Naive thymus-derived CD4-positive, alpha-beta T cell (primary cell): ENCODE measurements around the gene AOPEP. TPM values are rescaled to one million over a fixed set of nuclear protein-coding genes. Genes with fewer than 3 reads are reported as not detected.

Source experiments
- ATAC-seq: fragments of 150-1000 bp; cut with Tn5 transposase; 2 replicates; pipeline ENCODE4 v1.10.0; 2021; ENCODE audit warnings: mild to moderate bottlenecking, moderate library complexity
- CTCF ChIA-PET: fragments of 350-600 bp; sonication (Branson Sonifier 250); formaldehyde crosslinking; loops from one replicate; lab custom pipeline; 2021; ENCODE audit warnings: antibody characterized with exemption; lab: Charles Lee
- POLR2A ChIA-PET: fragments of 350-600 bp; sonication (Branson Sonifier 250); formaldehyde crosslinking; loops from one replicate; lab custom pipeline; 2021; ENCODE audit warnings: antibody characterized with exemption, inconsistent platforms; lab: Charles Lee
- DNase-seq, 9 donors: peaks; one replicate each; pipeline versions ENCODE4 v3.0.0 to v3.0.0-alpha.2; 2020 to 2022; ENCODE audit warnings: mixed read lengths in 1 of 9
- H3K27ac ChIP-seq: one replicate; pipeline ENCODE4 v1.7.0; 2013; ENCODE audit warnings: mild to moderate bottlenecking, low read depth, low read length, moderate library complexity
- H3K27me3 ChIP-seq, 2 donors: one replicate each; pipeline ENCODE4 v1.7.0; 2013; ENCODE audit warnings: low read length in 2 of 2, mild to moderate bottlenecking in 2 of 2, moderate library complexity in 2 of 2; ENCODE audit not compliant: control insufficient read depth in 2 of 2, insufficient read depth in 2 of 2
- H3K36me3 ChIP-seq, 3 experiments: 1 replicate in 2 of 3; 2 replicates in 1 of 3; pipeline ENCODE4 v1.7.0; 2013; ENCODE audit warnings: low read length in 3 of 3, mild to moderate bottlenecking in 3 of 3, moderate library complexity in 1 of 3; ENCODE audit not compliant: insufficient read depth in 3 of 3, control insufficient read depth in 2 of 3
- H3K4me1 ChIP-seq, 2 donors: one replicate each; pipeline ENCODE4 v1.7.0; 2013; ENCODE audit warnings: low read length in 2 of 2, mild to moderate bottlenecking in 2 of 2, moderate library complexity in 1 of 2; ENCODE audit not compliant: control insufficient read depth in 2 of 2, insufficient read depth in 2 of 2
- H3K4me3 ChIP-seq: 2 replicates; pipeline ENCODE4 v1.7.0; 2013; ENCODE audit warnings: mild to moderate bottlenecking, low read length
- H3K9me3 ChIP-seq, 3 experiments: 1 replicate in 2 of 3; 2 replicates in 1 of 3; pipeline ENCODE4 v1.7.0; 2013; ENCODE audit warnings: low read length in 3 of 3; ENCODE audit not compliant: control insufficient read depth in 2 of 3
- H3K27ac Mint-ChIP-seq, 9 donors: one replicate each; pipeline ENCODE4 v1.8.0; 2020 to 2022; ENCODE audit warnings: mixed read lengths in 9 of 9, mild to moderate bottlenecking in 8 of 9, moderate library complexity in 5 of 9, inconsistent platforms in 2 of 9
- H3K27me3 Mint-ChIP-seq, 5 donors: one replicate each; pipeline ENCODE4 v1.8.0; 2021 to 2022; ENCODE audit warnings: mixed read lengths in 5 of 5, mild to moderate bottlenecking in 1 of 5
- H3K36me3 Mint-ChIP-seq, 5 donors: one replicate each; pipeline ENCODE4 v1.8.0; 2020 to 2022; ENCODE audit warnings: mixed read lengths in 5 of 5, mild to moderate bottlenecking in 3 of 5, inconsistent platforms in 1 of 5
- H3K4me1 Mint-ChIP-seq, 7 donors: one replicate each; pipeline ENCODE4 v1.8.0; 2020 to 2022; ENCODE audit warnings: mixed read lengths in 7 of 7, mild to moderate bottlenecking in 3 of 7, inconsistent platforms in 1 of 7
- H3K4me3 Mint-ChIP-seq, 10 donors: one replicate each; pipeline ENCODE4 v1.8.0; 2020 to 2022; ENCODE audit warnings: mild to moderate bottlenecking in 10 of 10, mixed read lengths in 10 of 10, moderate library complexity in 6 of 10, inconsistent platforms in 2 of 10
- H3K9me3 Mint-ChIP-seq, 11 donors: one replicate each; pipeline ENCODE4 v1.8.0; 2020 to 2022; ENCODE audit warnings: mixed read lengths in 11 of 11, mild to moderate bottlenecking in 4 of 11, inconsistent platforms in 1 of 11, moderate library complexity in 1 of 11
- intact Hi-C, 2 donors: fragments of 100-400 bp; cut with micrococcal nuclease; formaldehyde crosslinking; loops; one replicate each; pipeline ENCODE4 v1.15.1; 2023
- polyA plus RNA-seq, 2 donors: library from polyadenylated mRNA; unstranded; fragments of 300-500 nt; fragmentation: Illumina TruSeq; gene quantifications; one replicate each; pipeline ENCODE4 v1.2.3, GENCODE V29; 2021
- total RNA-seq, 6 experiments: library from RNA in 5 of 6; stranded (reverse) in 5 of 6; gene quantifications; 1 replicate in 5 of 6; 2 replicates in 1 of 6; pipeline ENCODE4 v1.2.3 and lab custom pipeline; 2021 to 2026

Gene AOPEP
- total and polyA plus RNA-seq, 7 experiments from 2014 or later: 5.7 to 19.0 (median 13.6) TPM

DNA sequence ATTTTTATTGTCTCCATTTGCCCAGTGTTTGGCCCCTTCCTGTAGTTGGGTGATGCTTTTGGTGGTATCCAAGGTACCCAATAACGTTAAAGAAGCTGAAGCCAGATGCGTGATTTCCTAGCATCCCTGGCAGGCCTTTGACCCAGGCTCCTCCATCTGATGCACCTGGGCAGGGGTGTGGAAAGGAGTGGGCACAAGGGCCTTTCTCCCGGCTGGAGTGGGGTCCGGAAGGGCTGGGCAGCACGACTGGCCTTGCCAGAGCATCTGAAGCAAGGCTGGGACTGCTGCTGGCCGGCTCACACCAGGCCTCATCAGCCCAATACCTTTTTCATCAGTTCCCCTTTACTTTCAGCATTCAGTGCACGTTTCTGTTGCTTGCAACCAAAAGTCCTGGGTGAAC is 370.8 kb downstream of the AOPEP start:
- Histone ChIP-seq H3K27me3 (no peaks in the 10 kb centered on the region), H3K4me3 (no peak overlapping the region), H3K9me3 (no peaks in the 10 kb centered on the region), H3K4me1 (peaks cover 0 to 3% of the 10 kb centered on the region in 2 donors), H3K27ac (no peak overlapping the region), H3K36me3 (peaks cover 0 to 7% (median 0%) of the 10 kb centered on the region in 3 experiments)
- CTCF ChIA-PET: no interaction called here
- Mint-ChIP-seq H3K9me3 (no peaks in the 10 kb centered on the region), H3K27ac (no peak overlapping the region), H3K4me1 (peaks cover 7 to 26% (median 15%) of the 10 kb centered on the region in 7 donors), H3K4me3 (no peak overlapping the region), H3K36me3 (peaks cover 0 to 5% (median 0%) of the 10 kb centered on the region in 5 donors), H3K27me3 (no peaks in the 10 kb centered on the region)
- POLR2A ChIA-PET: no interaction called here
- ATAC-seq: no peak
- no peak for DNase-seq
- intact Hi-C loops: no loop called here

GRCh38 chr9:95098391-95098921 is 372.0 kb downstream of the AOPEP start:
- Mint-ChIP-seq H3K9me3 (no peaks in the 10 kb centered on the region), H3K27ac (no peak overlapping the region), H3K27me3 (no peaks in the 10 kb centered on the region), H3K36me3 (peaks cover 0 to 5% (median 0%) of the 10 kb centered on the region in 5 donors), H3K4me1 (peaks cover 0 to 14% (median 6%) of the 10 kb centered on the region in 7 donors), H3K4me3 (no peak overlapping the region)
- Histone ChIP-seq H3K36me3 (peaks cover 0 to 7% (median 0%) of the 10 kb centered on the region in 3 experiments), H3K27me3 (no peaks in the 10 kb centered on the region), H3K27ac (no peak overlapping the region), H3K4me1 (no peaks in the 10 kb centered on the region), H3K9me3 (no peaks in the 10 kb centered on the region), H3K4me3 (no peak overlapping the region)
- no peak for DNase-seq
- CTCF ChIA-PET: no interaction called here
- intact Hi-C loops: no loop called here
- POLR2A ChIA-PET: no interaction called here
- ATAC-seq: no peak

- Histone ChIP-seq H3K36me3 (peaks cover 0 to 7% (median 0%) of the 10 kb centered on the region in 3 experiments), H3K4me1 (no peaks in the 10 kb centered on the region), H3K27ac (no peak overlapping the region), H3K4me3 (no peak overlapping the region), H3K9me3 (no peaks in the 10 kb centered on the region), H3K27me3 (no peaks in the 10 kb centered on the region)
- H3K27me3 Mint-ChIP-seq: no peaks in the 10 kb centered on the region
- H3K27ac Mint-ChIP-seq: no peak overlapping the region
- DNase-seq (no peak), ATAC-seq (no peak)
- peaks cover 0 to 7% (median under 1%) of the 10 kb centered on the region in 7 donors for H3K4me1 Mint-ChIP-seq
- intact Hi-C loops: no loop called here
- CTCF ChIA-PET: no interaction called here
- peaks cover 0 to 5% (median 0%) of the 10 kb centered on the region in 5 donors for H3K36me3 Mint-ChIP-seq
- H3K9me3 Mint-ChIP-seq: no peaks in the 10 kb centered on the region
- no peak overlapping the region for H3K4me3 Mint-ChIP-seq
- POLR2A ChIA-PET: no interaction called here
Measured at GRCh38 chr9:95099321-95100070, 373.0 kb downstream of the AOPEP start.

DNA sequence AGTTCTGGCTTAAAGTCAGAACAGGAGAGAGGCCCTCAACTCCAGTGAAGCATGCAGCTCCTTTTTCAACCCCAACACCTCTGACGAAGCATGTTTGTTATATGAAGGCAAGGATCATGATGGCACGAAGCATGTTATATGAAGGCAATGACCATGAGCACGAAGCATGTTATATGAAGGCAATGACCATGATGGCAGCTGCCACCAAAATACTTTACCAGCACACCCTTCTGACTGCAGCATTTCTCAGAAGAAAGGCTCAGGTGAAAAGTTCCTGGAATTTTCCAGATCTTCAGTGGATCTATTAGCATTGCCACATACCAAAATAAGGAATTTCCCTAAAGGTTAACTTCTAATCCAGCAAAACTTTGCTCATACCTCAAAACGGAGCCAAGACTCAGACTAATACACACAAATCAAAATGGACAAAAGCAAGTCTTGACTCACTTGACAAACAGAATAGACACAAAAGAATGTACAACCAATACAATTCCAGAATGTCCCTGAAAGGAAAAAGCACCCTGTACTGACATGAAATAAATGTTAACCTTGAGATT is 373.6 kb downstream of the AOPEP start:
- no peaks in the 10 kb centered on the region for H3K27me3 Mint-ChIP-seq
- DNase-seq (no peak), ATAC-seq (no peak)
- Histone ChIP-seq H3K27ac (no peak overlapping the region), H3K36me3 (peaks cover 0 to 7% (median 0%) of the 10 kb centered on the region in 3 experiments), H3K4me3 (no peak overlapping the region), H3K4me1 (no peaks in the 10 kb centered on the region), H3K9me3 (no peaks in the 10 kb centered on the region), H3K27me3 (no peaks in the 10 kb centered on the region)
- peaks cover 0 to 5% (median 0%) of the 10 kb centered on the region in 5 donors for H3K36me3 Mint-ChIP-seq
- H3K27ac Mint-ChIP-seq: no peak overlapping the region
- intact Hi-C loops: no loop called here
- ChIA-PET CTCF (no interaction called here), POLR2A (no interaction called here)
- H3K9me3 Mint-ChIP-seq: no peaks in the 10 kb centered on the region
- no peak overlapping the region for H3K4me3 Mint-ChIP-seq
- peaks cover 0 to 5% (median 0%) of the 10 kb centered on the region in 7 donors for H3K4me1 Mint-ChIP-seq

DNA sequence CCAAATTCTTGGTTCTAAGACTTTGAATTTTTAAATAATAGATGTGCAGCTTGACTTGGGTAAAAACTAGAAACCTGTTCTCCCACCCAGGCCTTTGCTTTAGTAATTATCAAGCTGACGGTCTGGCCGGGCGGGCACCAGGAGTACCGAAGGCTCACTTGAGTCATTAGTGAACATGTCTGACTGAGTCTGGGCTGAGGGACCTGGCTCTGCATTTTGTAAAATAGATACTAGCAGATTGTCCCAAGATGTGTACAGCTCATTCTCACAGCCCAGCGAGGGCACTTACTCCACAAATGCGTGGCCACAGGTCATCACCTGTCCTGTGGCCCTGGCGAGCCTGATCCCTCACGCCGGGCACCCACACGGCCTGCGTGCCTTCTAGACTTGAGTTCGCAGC is 374.8 kb downstream of the AOPEP start:
- ATAC-seq (no peak), DNase-seq (no peak)
- Mint-ChIP-seq H3K36me3 (peaks cover 0 to 9% (median 0%) of the 10 kb centered on the region in 5 donors), H3K27me3 (no peaks in the 10 kb centered on the region), H3K27ac (no peak overlapping the region), H3K4me3 (no peak overlapping the region), H3K4me1 (peaks cover 0 to 5% (median 0%) of the 10 kb centered on the region in 7 donors), H3K9me3 (no peaks in the 10 kb centered on the region)
- intact Hi-C loops: no loop called here
- H3K4me3 ChIP-seq: no peak overlapping the region
- H3K27me3 ChIP-seq: no peaks in the 10 kb centered on the region
- peaks cover 0 to 7% (median 0%) of the 10 kb centered on the region in 3 experiments for H3K36me3 ChIP-seq
- CTCF ChIA-PET: no interaction called here
- no peaks in the 10 kb centered on the region for H3K4me1 ChIP-seq
- H3K27ac ChIP-seq: no peak overlapping the region
- no peaks in the 10 kb centered on the region for H3K9me3 ChIP-seq
- POLR2A ChIA-PET: interaction anchor here (0.5 kb wide), 1 partner anchor 135 kb away, joined by 5 read pairs; no protein-coding TSS in a partner anchor

GRCh38 chr9:95102001-95102433 is 375.5 kb downstream of the AOPEP start:
- no peaks in the 10 kb centered on the region for H3K27me3 Mint-ChIP-seq
- peaks cover 0 to 7% (median 0%) of the 10 kb centered on the region in 3 experiments for H3K36me3 ChIP-seq
- peaks cover 0 to 5% (median 0%) of the 10 kb centered on the region in 7 donors for H3K4me1 Mint-ChIP-seq
- H3K4me1 ChIP-seq: no peaks in the 10 kb centered on the region
- H3K9me3 Mint-ChIP-seq: no peaks in the 10 kb centered on the region
- H3K4me3 Mint-ChIP-seq: no peak overlapping the region
- no peak overlapping the region for H3K27ac Mint-ChIP-seq
- H3K27me3 ChIP-seq: no peaks in the 10 kb centered on the region
- DNase-seq (no peak), ATAC-seq (no peak)
- H3K36me3 Mint-ChIP-seq: peaks cover 0 to 13% (median 2%) of the 10 kb centered on the region in 5 donors
- H3K9me3 ChIP-seq: no peaks in the 10 kb centered on the region
- H3K27ac ChIP-seq: no peak overlapping the region
- POLR2A ChIA-PET: no interaction called here
- H3K4me3 ChIP-seq: no peak overlapping the region
- intact Hi-C loops: no loop called here
- CTCF ChIA-PET: no interaction called here
